Endothelial cell of umbilical vein (primary cell): Measurements from ENCODE around the gene PTPN9. TPM values are rescaled to one million over a fixed set of nuclear protein-coding genes. Genes with fewer than 3 reads are reported as not detected.

Experiments
- BruUV-seq: library from RNA; stranded (reverse); fragments of 400-500 nt; replicated peaks from 2 replicates; lab custom pipeline; 2021; lab: Mats Ljungman, UMichigan
- CTCF ChIA-PET: fragments of 300-600, 350-600 bp; sonication (Branson Sonifier 250); formaldehyde crosslinking; loops from one replicate; lab custom pipeline; 2021; ENCODE audit warnings: antibody characterized with exemption, inconsistent platforms; lab: Charles Lee
- POLR2A ChIA-PET: fragments of 300-600, 350-600 bp; sonication (Branson Sonifier 250); formaldehyde crosslinking; loops from one replicate; lab custom pipeline; 2021; ENCODE audit warnings: antibody characterized with exemption, inconsistent platforms; lab: Charles Lee
- DNase-seq: peaks from one replicate; pipeline ENCODE4 v3.0.0-alpha.2; 2011; ENCODE audit warnings: low read depth, low spot score
- FAIRE-seq: peaks from 2 replicates; lab custom pipeline; 2011; peaks lifted over from hg19 to GRCh38; lab: Jason Lieb, UNC
- H2AFZ ChIP-seq: 2 replicates; pipeline ENCODE4 v1.6.0; 2012; ENCODE audit warnings: low read depth, low read length, control low read depth, inconsistent platforms
- H3K27ac ChIP-seq: 2 replicates; pipeline ENCODE4 v1.5.1; 2011; ENCODE audit warnings: low read depth, mild to moderate bottlenecking, control low read depth, low read length, moderate library complexity; ENCODE audit not compliant: insufficient read depth
- H3K27me3 ChIP-seq, 2 experiments: 2 replicates each; pipeline versions ENCODE4 v1.6.0 to v1.6.1; 2011; ENCODE audit warnings: low read length in 2 of 2, mixed read lengths in 1 of 2; ENCODE audit not compliant: control insufficient read depth in 2 of 2, insufficient read depth in 2 of 2
- H3K36me3 ChIP-seq, 2 experiments: 2 replicates in 1 of 2; 3 replicates in 1 of 2; pipeline ENCODE4 v1.5.1; 2011; ENCODE audit warnings: low read length in 2 of 2, mild to moderate bottlenecking in 1 of 2, moderate library complexity in 1 of 2; ENCODE audit not compliant: control insufficient read depth in 2 of 2, insufficient read depth in 2 of 2; ENCODE audit errors: extremely low read depth in 1 of 2
- H3K4me1 ChIP-seq: 3 replicates; pipeline ENCODE4 v1.5.1; 2011; ENCODE audit warnings: mild to moderate bottlenecking, low read length; ENCODE audit not compliant: control insufficient read depth, insufficient read depth; ENCODE audit errors: extremely low read depth
- H3K4me2 ChIP-seq: 2 replicates; pipeline ENCODE4 v1.6.1; 2011; ENCODE audit warnings: low read length, control low read depth, mixed read lengths; ENCODE audit not compliant: insufficient read depth
- H3K4me3 ChIP-seq, 3 experiments: fragments of 200-600 bp in 1 of 3; sonication (generic), shearing (Covaris generic) in 1 of 3; replicated peaks in 1 of 3; 2 replicates each; pipeline ENCODE4 v1.5.1; 2011 to 2016; ENCODE audit warnings: control low read depth in 3 of 3, low read length in 3 of 3, mild to moderate bottlenecking in 2 of 3, inconsistent platforms in 1 of 3, low read depth in 1 of 3, moderate library complexity in 1 of 3; ENCODE audit not compliant: insufficient read depth in 1 of 3
- H3K79me2 ChIP-seq: 2 replicates; pipeline ENCODE4 v1.6.0; 2012; ENCODE audit warnings: low read length, inconsistent platforms; ENCODE audit not compliant: control insufficient read depth, insufficient read depth
- H3K9ac ChIP-seq: replicated peaks from 2 replicates; pipeline ENCODE3; 2011; ENCODE audit warnings: low read length, control low read depth; ENCODE audit not compliant: insufficient read depth; ENCODE audit errors: extremely low read depth
- H3K9me1 ChIP-seq: replicated peaks from 3 replicates; pipeline ENCODE4 v1.6.0; 2011; ENCODE audit warnings: mild to moderate bottlenecking, low read length; ENCODE audit not compliant: control insufficient read depth, insufficient read depth; ENCODE audit errors: extremely low read depth
- H3K9me3 ChIP-seq: replicated peaks from 2 replicates; pipeline ENCODE4 v1.5.1; 2012; ENCODE audit warnings: low read length, inconsistent platforms; ENCODE audit not compliant: control insufficient read depth, insufficient read depth
- H4K20me1 ChIP-seq: replicated peaks from 2 replicates; pipeline ENCODE3; 2011; ENCODE audit warnings: mild to moderate bottlenecking, low read length; ENCODE audit not compliant: control insufficient read depth, insufficient read depth; ENCODE audit errors: extremely low read depth
- CTCF ChIP-seq, 2 donors: IDR thresholded peaks; 1 replicate in 1 of 2; 2 replicates in 1 of 2; pipeline ENCODE4 v1.5.1; 2011; ENCODE audit warnings: low read length in 2 of 2, mild to moderate bottlenecking in 2 of 2, moderate library complexity in 2 of 2, control low read depth in 1 of 2, inconsistent platforms in 1 of 2, low read depth in 1 of 2; ENCODE audit not compliant: insufficient read depth in 1 of 2; ENCODE audit errors: extremely low read depth in 1 of 2
- FOS ChIP-seq: IDR thresholded peaks from 2 replicates; pipeline ENCODE4 v1.6.1; 2011; ENCODE audit warnings: mild to moderate bottlenecking, low read length, moderate library complexity, borderline replicate concordance; ENCODE audit not compliant: insufficient read depth
- GATA2 ChIP-seq: IDR thresholded peaks from 2 replicates; pipeline ENCODE4 v1.7.0; 2011; ENCODE audit warnings: low read depth, mild to moderate bottlenecking, moderate library complexity, mixed read lengths, low read length; ENCODE audit not compliant: insufficient read length, insufficient read depth
- JUN ChIP-seq: IDR thresholded peaks from 2 replicates; pipeline ENCODE4 v1.6.1; 2011; ENCODE audit warnings: borderline replicate concordance, low read depth; ENCODE audit not compliant: insufficient read length, insufficient read depth
- MAX ChIP-seq: IDR thresholded peaks from 2 replicates; pipeline ENCODE4 v1.6.1; 2011; ENCODE audit not compliant: insufficient read depth, insufficient read length
- POLR2A ChIP-seq: IDR thresholded peaks from 2 replicates; pipeline ENCODE4 v1.6.1; 2012; ENCODE audit warnings: low read depth, mild to moderate bottlenecking, control low read depth, low read length
- POLR2AphosphoS5 ChIP-seq: IDR thresholded peaks from 2 replicates; pipeline ENCODE4 v1.6.1; 2012; ENCODE audit warnings: low read depth, mild to moderate bottlenecking, control low read depth, low read length, moderate library complexity; ENCODE audit not compliant: insufficient read depth
- dilution Hi-C: fragments of 300-500 bp; cut with MboI; formaldehyde crosslinking; loops from one replicate; pipeline ENCODE4 v1.15.0; 2019; ENCODE audit warnings: low sequenced_read_pairs; ENCODE audit not compliant: extremely low pct_ligation_motif_present
- intact Hi-C: fragments of 100-400 bp; cut with micrococcal nuclease; formaldehyde crosslinking; loops from one replicate; pipeline ENCODE4 v1.10.0; 2022
- polyA plus RNA-seq, 4 experiments: library from polyadenylated mRNA; depleted of rRNA in 3 of 4; stranded (reverse) in 3 of 4; unstranded in 1 of 4; fragments of >200 nt; gene quantifications; 2 replicates each; pipeline versions ENCODE4 v1.2.1 to v1.2.3, GENCODE V29; 2011 to 2012; ENCODE audit warnings: missing spikeins in 1 of 4
- total RNA-seq: library from RNA; stranded (reverse); gene quantifications from 2 replicates; pipeline ENCODE4 v1.2.3, GENCODE V29; 2021

Gene PTPN9
- total and polyA plus RNA-seq, 2 donors (not counting 3 experiments of a cell fraction or from before 2014, with no cell fraction given), result 31.4 to 37.2 TPM

GRCh38 chr15:75594276-75594675 lies 15.2 kb upstream of the PTPN9 start:
- DNase-seq (no peak), FAIRE-seq (no peak)
- Histone ChIP-seq H3K4me2 (no peak overlapping the region), H3K9me1 (no peaks in the 10 kb centered on the region), H3K4me3 (no peak overlapping the region), H3K27me3 (no peaks in the 10 kb centered on the region), H3K36me3 (peaks cover 2% of the 10 kb centered on the region in 2 experiments), H4K20me1 (no peaks in the 10 kb centered on the region), H3K27ac (no peak overlapping the region), H2AFZ (no peak overlapping the region), H3K9me3 (no peaks in the 10 kb centered on the region), H3K9ac (no peak overlapping the region), H3K79me2 (no peaks in the 10 kb centered on the region), H3K4me1 (peaks cover 9% of the 10 kb centered on the region)
- no peak for TF ChIP-seq JUN
- ChIA-PET POLR2A (no interaction called here), CTCF (interaction anchor here (0.8 kb wide), 1 partner anchor 26 kb away, joined by 3 read pairs; no protein-coding TSS in a partner anchor)
- dilution Hi-C loops, result loop anchor here (25.0 kb wide), 1 partner anchor 132 kb away; the partner anchor contains the start of gene SIN3A
- BruUV-seq, result no TSS peak
- intact Hi-C loops, result no loop called here

- Histone ChIP-seq H3K4me2 (no peak overlapping the region), H3K4me3 (no peak overlapping the region), H3K9me3 (no peaks in the 10 kb centered on the region), H4K20me1 (no peaks in the 10 kb centered on the region), H3K36me3 (peaks cover 0 to 1% of the 10 kb centered on the region in 2 experiments), H3K4me1 (no peaks in the 10 kb centered on the region), H3K27ac (no peak overlapping the region), H3K9ac (no peak overlapping the region), H3K9me1 (no peaks in the 10 kb centered on the region), H3K79me2 (no peaks in the 10 kb centered on the region), H2AFZ (no peak overlapping the region), H3K27me3 (no peaks in the 10 kb centered on the region)
- dilution Hi-C loops (loop anchor here (25.0 kb wide), 1 partner anchor 130 kb away; the partner anchor contains the start of gene SIN3A), intact Hi-C loops (no loop called here)
- FAIRE-seq (no peak), DNase-seq (no peak)
- ChIA-PET POLR2A (no interaction called here), CTCF (no interaction called here)
- TF ChIP-seq CTCF (IDR thresholded peaks at IDR 0.05; ENCODE audit: extremely low read depth in 1 of 2, insufficient read depth in 1 of 2, low read depth in 1 of 2, low read length in 2 of 2) (no peak), GATA2 (no peak), POLR2AphosphoS5 (no peak), POLR2A (no peak), MAX (no peak), JUN (no peak), FOS (no peak)
- no TSS peak for BruUV-seq
These were observed 12.7 kb upstream of the PTPN9 start for GRCh38 chr15:75591655-75592364.
